ENCODE data around the gene CD302. TPM values are rescaled to one million over a fixed set of nuclear protein-coding genes. Genes with fewer than 3 reads are reported as not detected.
A peak's percentile ranks its signal among the peaks of the same experiment; 100 is the strongest.

Gene CD302
- total RNA-seq, 1 experiment from 2014 or later = 0.68 TPM

DNA sequence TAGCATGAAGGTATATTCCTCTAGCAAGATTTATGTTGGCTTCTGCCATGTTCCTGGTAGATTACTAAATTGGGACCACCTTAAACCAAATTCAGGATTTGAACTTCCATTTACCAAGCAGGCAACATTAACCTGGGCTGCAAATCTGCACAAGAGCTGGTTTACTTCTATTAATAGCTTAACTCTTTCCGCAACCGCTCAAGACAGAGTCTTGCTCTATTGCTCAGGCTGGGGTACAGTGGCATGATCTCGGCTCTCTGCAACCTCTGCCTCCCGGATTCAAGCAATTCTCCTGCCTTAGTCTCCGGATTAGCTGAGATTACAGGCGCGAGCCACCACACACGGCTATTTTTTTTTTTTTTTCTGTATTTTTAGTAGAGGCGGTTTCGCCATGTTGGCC, 77.3 kb downstream of the CD302 start:
- Histone ChIP-seq H4K8ac (replicated peaks; ENCODE audit: insufficient read length, low read depth, low read length) (no peak overlapping the region), H3K14ac (ENCODE audit: insufficient read depth, low read length) (no peak overlapping the region), H4K20me1 (ENCODE audit: control insufficient read depth, insufficient read depth, insufficient read length) (no peaks in the 10 kb centered on the region), H2BK5ac (ENCODE audit: insufficient read length, low read length) (no peak overlapping the region), H2AFZ (ENCODE audit: low read length) (no peak overlapping the region), H3K56ac (ENCODE audit: insufficient read length, low read depth, low read length) (no peak overlapping the region), H4K91ac (ENCODE audit: insufficient read length, low read depth, low read length) (no peak overlapping the region), H3K9me3 (ENCODE audit: control insufficient read depth, low read depth, low read length) (no peaks in the 10 kb centered on the region), H2BK120ac (ENCODE audit: low read depth, low read length, poor library complexity, severe bottlenecking) (no peak overlapping the region), H2BK20ac (ENCODE audit: low read depth, low read length, poor library complexity, severe bottlenecking) (no peak overlapping the region), H3K9ac (ENCODE audit: extremely low read depth, insufficient read length, low read length) (no peak overlapping the region), H3K4me1 (ENCODE audit: insufficient read depth, low read length) (no peaks in the 10 kb centered on the region), H3K4ac (ENCODE audit: low read depth, low read length) (no peak overlapping the region), H2AK5ac (ENCODE audit: insufficient read length, low read length) (no peak overlapping the region), H2BK15ac (ENCODE audit: low read depth, low read length) (no peak overlapping the region), H3K23me2 (ENCODE audit: insufficient read length, low read depth, low read length, poor library complexity, severe bottlenecking) (no peaks in the 10 kb centered on the region), H3K79me2 (ENCODE audit: insufficient read depth, low read length) (peaks cover 82% of the 10 kb centered on the region), H3K23ac (ENCODE audit: insufficient read length, low read depth, low read length) (no peak overlapping the region), H3K4me2 (ENCODE audit: insufficient read depth, insufficient read length, low read length) (no peak overlapping the region), H3T11ph (ENCODE audit: low read length) (no peak overlapping the region), H3K27me3 (ENCODE audit: insufficient read depth, low read length) (no peaks in the 10 kb centered on the region), H3K27ac (ENCODE audit: insufficient read length, low read depth, low read length) (no peak overlapping the region), H3K18ac (ENCODE audit: insufficient read length, low read depth, low read length) (no peak overlapping the region), H3K79me1 (ENCODE audit: insufficient read depth, low read depth, low read length, poor library complexity, severe bottlenecking) (no peaks in the 10 kb centered on the region), H2BK12ac (ENCODE audit: insufficient read length, low read depth, low read length) (no peak overlapping the region), H4K5ac (ENCODE audit: insufficient read length, low read depth, low read length) (no peak overlapping the region)
- peaks cover 25 to 41% of the 10 kb centered on the region in 2 experiments for H3K4me1 Mint-ChIP-seq
- H3K4me3 Mint-ChIP-seq = no peak overlapping the region
- peaks cover 41 to 68% (median 67%) of the 10 kb centered on the region in 3 experiments for H3K36me3 Mint-ChIP-seq (ENCODE audit: insufficient read depth in 1 of 3, low read depth in 3 of 3)
- peak overlapping the region in 1 of 3 experiments; percentile 40; a peak in 1 of 7 replicates for H3K27ac Mint-ChIP-seq
- no peaks in the 10 kb centered on the region for H3K27me3 Mint-ChIP-seq (ENCODE audit: low read depth)
- H3K9me3 Mint-ChIP-seq = peaks cover 5 to 13% of the 10 kb centered on the region in 2 experiments; a peak in 4 of 5 replicates
- DNase-seq = no peak
- WGBS (ENCODE audit: extremely low coverage, insufficient read length, low lambda C conversion rate) = no CpG with 5 or more reads among the region's 10 CpGs
- TF ChIP-seq, protein P1, sequence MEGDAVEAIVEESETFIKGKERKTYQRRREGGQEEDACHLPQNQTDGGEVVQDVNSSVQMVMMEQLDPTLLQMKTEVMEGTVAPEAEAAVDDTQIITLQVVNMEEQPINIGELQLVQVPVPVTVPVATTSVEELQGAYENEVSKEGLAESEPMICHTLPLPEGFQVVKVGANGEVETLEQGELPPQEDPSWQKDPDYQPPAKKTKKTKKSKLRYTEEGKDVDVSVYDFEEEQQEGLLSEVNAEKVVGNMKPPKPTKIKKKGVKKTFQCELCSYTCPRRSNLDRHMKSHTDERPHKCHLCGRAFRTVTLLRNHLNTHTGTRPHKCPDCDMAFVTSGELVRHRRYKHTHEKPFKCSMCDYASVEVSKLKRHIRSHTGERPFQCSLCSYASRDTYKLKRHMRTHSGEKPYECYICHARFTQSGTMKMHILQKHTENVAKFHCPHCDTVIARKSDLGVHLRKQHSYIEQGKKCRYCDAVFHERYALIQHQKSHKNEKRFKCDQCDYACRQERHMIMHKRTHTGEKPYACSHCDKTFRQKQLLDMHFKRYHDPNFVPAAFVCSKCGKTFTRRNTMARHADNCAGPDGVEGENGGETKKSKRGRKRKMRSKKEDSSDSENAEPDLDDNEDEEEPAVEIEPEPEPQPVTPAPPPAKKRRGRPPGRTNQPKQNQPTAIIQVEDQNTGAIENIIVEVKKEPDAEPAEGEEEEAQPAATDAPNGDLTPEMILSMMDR (conservative IDR thresholded peaks at IDR 0.05) = no peak

Other genes starting within 250 kb of the CD302 start
- 54.9 and 55.6 TPM in 2 replicates for gene BAZ2B, start 181.7 kb downstream of the CD302 start, total RNA-seq (2021)
- gene MARCHF7, start 85.7 kb downstream of the CD302 start, total RNA-seq (2021) = 103 and 111 TPM in 2 replicates
- gene LY75, start 106.5 kb upstream of the CD302 start, total RNA-seq (2021) = 3.3 and 3.9 TPM in 2 replicates